Suprapubic skin (tissue), 4 donors: ENCODE results near the gene NME7. TPM values are rescaled to one million over a fixed set of nuclear protein-coding genes. Genes with fewer than 3 reads are reported as not detected.

Source experiments
- DNase-seq, 2 donors: peaks; one replicate each; pipeline ENCODE4 v3.0.0-alpha.2; 2019; ENCODE audit warnings: low spot score in 2 of 2
- H3K27ac ChIP-seq: fragments of 200-600 bp; sonication (generic); one replicate; pipeline ENCODE4 v1.5.1; 2019
- H3K27me3 ChIP-seq: fragments of 200-600 bp; sonication (generic); one replicate; pipeline ENCODE4 v1.5.1; 2019
- H3K36me3 ChIP-seq: fragments of 200-600 bp; sonication (generic); one replicate; pipeline ENCODE4 v1.5.1; 2019
- H3K4me1 ChIP-seq: fragments of 200-600 bp; sonication (generic); one replicate; pipeline ENCODE4 v1.5.1; 2019
- H3K4me3 ChIP-seq: fragments of 200-600 bp; sonication (generic); one replicate; pipeline ENCODE4 v1.5.1; 2019; ENCODE audit warnings: mild to moderate bottlenecking
- H3K9me3 ChIP-seq: fragments of 200-600 bp; sonication (generic); one replicate; pipeline ENCODE4 v1.5.1; 2019
- CTCF ChIP-seq, 2 donors: fragments of 200-600 bp in 1 of 2; fragments of 450-650 bp in 1 of 2; sonication (generic) in 1 of 2; IDR thresholded peaks; one replicate each; pipeline ENCODE4 v1.5.1; 2016 to 2019; ENCODE audit warnings: antibody characterized with exemption in 2 of 2, mild to moderate bottlenecking in 1 of 2, moderate library complexity in 1 of 2
- EP300 ChIP-seq: sonication (generic); formaldehyde crosslinking; IDR thresholded peaks from one replicate; pipeline ENCODE4 v1.6.1; 2017; ENCODE audit warnings: antibody characterized with exemption
- POLR2A ChIP-seq, 2 donors: fragments of 450-650 bp; IDR thresholded peaks; one replicate each; pipeline ENCODE4 v1.6.1; 2017; ENCODE audit warnings: antibody characterized with exemption in 2 of 2, mild to moderate bottlenecking in 2 of 2, moderate library complexity in 2 of 2
- POLR2AphosphoS5 ChIP-seq, 3 donors: sonication (generic); formaldehyde crosslinking; IDR thresholded peaks; one replicate each; pipeline ENCODE4 v1.6.1; 2017; ENCODE audit warnings: antibody characterized with exemption in 3 of 3
- WGBS: methylation state at CpG from one replicate; pipeline ENCODE4 v1.1.5; 2018; 5-methylcytosine and 5-hydroxymethylcytosine counted together
- total RNA-seq, 4 donors: library from RNA; depleted of rRNA; stranded (reverse); fragments of >200 nt; gene quantifications; one replicate each; pipeline ENCODE4 v1.1.0, GENCODE V29; 2016

NME7 gene
- total RNA-seq, 4 donors from 2014 or later = 9.5 to 13.9 (median 11.7) TPM

- TF ChIP-seq POLR2AphosphoS5 (IDR thresholded peaks at IDR 0.05) (no peak), EP300 (no peak), CTCF (IDR thresholded peaks at IDR 0.05) (no peak), POLR2A (IDR thresholded peaks at IDR 0.05) (no peak)
- no peaks in the 10 kb centered on the region for H3K36me3 ChIP-seq
- 86% methylated on average over 1 of the region's 1 CpG for WGBS
- no peaks in the 10 kb centered on the region for H3K27me3 ChIP-seq
- no peak for DNase-seq
- no peak overlapping the region for H3K27ac ChIP-seq
- H3K4me1 ChIP-seq = no peaks in the 10 kb centered on the region
- no peak overlapping the region for H3K4me3 ChIP-seq
- H3K9me3 ChIP-seq = no peaks in the 10 kb centered on the region
These were observed 225.5 kb downstream of the NME7 start for GRCh38 chr1:169142129-169142528.

GRCh38 chr1:169141356-169141755 is 226.2 kb downstream of the NME7 start:
- WGBS = 84% methylated on average over 3 of the region's 3 CpGs
- Histone ChIP-seq H3K27ac (no peak overlapping the region), H3K4me1 (no peaks in the 10 kb centered on the region), H3K27me3 (no peaks in the 10 kb centered on the region), H3K9me3 (no peaks in the 10 kb centered on the region), H3K36me3 (no peaks in the 10 kb centered on the region), H3K4me3 (no peak overlapping the region)
- DNase-seq = no peak
- TF ChIP-seq CTCF (IDR thresholded peaks at IDR 0.05) (no peak), POLR2A (IDR thresholded peaks at IDR 0.05) (no peak), POLR2AphosphoS5 (IDR thresholded peaks at IDR 0.05) (no peak), EP300 (no peak)

GRCh38 chr1:169138866-169139670 is 228.5 kb downstream of the NME7 start:
- no peak for DNase-seq
- no peak overlapping the region for H3K4me3 ChIP-seq
- H3K9me3 ChIP-seq = no peaks in the 10 kb centered on the region
- H3K27me3 ChIP-seq = no peaks in the 10 kb centered on the region
- WGBS = 92% methylated on average over 2 of the region's 2 CpGs
- H3K4me1 ChIP-seq = no peaks in the 10 kb centered on the region
- TF ChIP-seq EP300 (no peak), POLR2A (IDR thresholded peaks at IDR 0.05) (no peak), CTCF (IDR thresholded peaks at IDR 0.05) (no peak)
- no peak overlapping the region for H3K27ac ChIP-seq
- H3K36me3 ChIP-seq = no peaks in the 10 kb centered on the region

- no peaks in the 10 kb centered on the region for H3K27me3 ChIP-seq
- no peaks in the 10 kb centered on the region for H3K4me1 ChIP-seq
- no peak overlapping the region for H3K27ac ChIP-seq
- H3K36me3 ChIP-seq = peaks cover 3% of the 10 kb centered on the region
- 93% methylated on average over 4 of the region's 4 CpGs for WGBS
- TF ChIP-seq CTCF (IDR thresholded peaks at IDR 0.05) = no peak
- no peak for TF ChIP-seq EP300
- no peak for DNase-seq
- no peak overlapping the region for H3K4me3 ChIP-seq
- no peaks in the 10 kb centered on the region for H3K9me3 ChIP-seq
These were observed 230.2 kb downstream of the NME7 start for GRCh38 chr1:169137357-169137756.

GRCh38 chr1:169133801-169134502 is 233.6 kb downstream of the NME7 start:
- H3K4me1 ChIP-seq = no peaks in the 10 kb centered on the region

More at GRCh38 chr1:169133801-169134502, 233.6 kb downstream of the NME7 start:
- Histone ChIP-seq H3K9me3 (no peaks in the 10 kb centered on the region), H3K27me3 (no peaks in the 10 kb centered on the region), H3K36me3 (peaks cover 10% of the 10 kb centered on the region), H3K4me3 (no peak overlapping the region), H3K27ac (no peak overlapping the region)
- DNase-seq = no peak
- 87% methylated on average over 2 of the region's 2 CpGs for WGBS
- no peak for TF ChIP-seq EP300
- TF ChIP-seq POLR2A (IDR thresholded peaks at IDR 0.05) = no peak
- TF ChIP-seq CTCF (IDR thresholded peaks at IDR 0.05) = no peak
- TF ChIP-seq POLR2AphosphoS5 (IDR thresholded peaks at IDR 0.05) = no peak
